LoVo (cell line): ENCODE data around the gene ABHD12B.
"Not testable (repeated sequence)": the region's sequence is repeated elsewhere in the genome, so short reads cannot be mapped to it uniquely, and the experiment has no call there.

ENCODE experiments used
- DNase-seq: peaks from one replicate; pipeline ENCODE4 v3.0.0-alpha.2; 2016; ENCODE audit warnings: low spot score

Gene ABHD12B

GRCh38 chr14:50935126-50936015, 63.5 kb downstream of the ABHD12B start:
- no peak for DNase-seq

- no peak for DNase-seq
Observed at GRCh38 chr14:50936016-50936340, 64.1 kb downstream of the ABHD12B start.

- DNase-seq: no peak
Observed at GRCh38 chr14:50936882-50937281, 65.0 kb downstream of the ABHD12B start.

GRCh38 chr14:50937325-50937724, 65.5 kb downstream of the ABHD12B start:
- DNase-seq: no peak

- DNase-seq: no peak
Observed at GRCh38 chr14:50937800-50938199, 65.9 kb downstream of the ABHD12B start.

GRCh38 chr14:50941151-50941550, 69.3 kb downstream of the ABHD12B start:
- no peak for DNase-seq

- DNase-seq: not testable (repeated sequence)
Observed at GRCh38 chr14:50941638-50942037, 69.8 kb downstream of the ABHD12B start.

GRCh38 chr14:50943261-50943942, 71.5 kb downstream of the ABHD12B start:
- peak; percentile 43 for DNase-seq

- peak; percentile 72 for DNase-seq
Observed at GRCh38 chr14:50943943-50944646, 72.2 kb downstream of the ABHD12B start, which contains the start of gene PYGL. Gene PYGL, minus strand, starts transcription at chr14:50944483. Its CDS starts 80 bp downstream, at chr14:50944403.

- DNase-seq: peak; percentile 61
Observed at GRCh38 chr14:50944647-50945413, 73.0 kb downstream of the ABHD12B start.

- DNase-seq: no peak
Observed at GRCh38 chr14:50946234-50946935, 74.5 kb downstream of the ABHD12B start.

- no peak for DNase-seq
Observed at GRCh38 chr14:50947446-50947845, 75.6 kb downstream of the ABHD12B start.

GRCh38 chr14:50948205-50948604, 76.4 kb downstream of the ABHD12B start:
- DNase-seq: no peak

GRCh38 chr14:50951032-50951431, 79.2 kb downstream of the ABHD12B start:
- DNase-seq: no peak

- DNase-seq: no peak
Observed at GRCh38 chr14:50953502-50953901, 81.6 kb downstream of the ABHD12B start.
